Pancreas (tissue), 10 donors: Measurements from ENCODE around the gene HSD17B3. TPM values are rescaled to one million over a fixed set of nuclear protein-coding genes. Genes with fewer than 3 reads are reported as not detected.

Experiments used
- ATAC-seq, 4 donors: fragments of 200-7000 bp; cut with Tn5 transposase; one replicate each; pipeline versions ENCODE4 v1.8.0 to v1.9.1; 2020; ENCODE audit warnings: mild to moderate bottlenecking in 4 of 4, moderate library complexity in 4 of 4
- DNase-seq, 6 donors: peaks; one replicate each; pipeline ENCODE4 v3.0.0-alpha.2; 2020
- FAIRE-seq: peaks from 2 replicates; lab custom pipeline; 2012; peaks lifted over from hg19 to GRCh38; lab: Jason Lieb, UNC
- H3K27ac ChIP-seq, 4 donors: fragments of 200-600 bp; sonication (generic); 1 replicate in 3 of 4; 2 replicates in 1 of 4; pipeline versions ENCODE4 v1.5.0 to v1.8.0; 2020
- H3K27me3 ChIP-seq, 4 donors: fragments of 200-600 bp; one replicate each; pipeline ENCODE4 v1.8.0; 2021
- H3K36me3 ChIP-seq, 3 donors: fragments of 200-600 bp; sonication (generic) in 1 of 3; one replicate each; pipeline versions ENCODE4 v1.5.0 to v1.8.0; 2020 to 2021
- H3K4me1 ChIP-seq, 3 donors: fragments of 200-600 bp; one replicate each; pipeline ENCODE4 v1.8.0; 2021
- H3K4me3 ChIP-seq, 4 donors: fragments of 200-600 bp; sonication (generic) in 2 of 4; one replicate each; pipeline versions ENCODE4 v1.5.0 to v1.8.0; 2020 to 2021
- H3K9me3 ChIP-seq, 4 donors: fragments of 200-600 bp; one replicate each; pipeline ENCODE4 v1.8.0; 2021
- CTCF ChIP-seq, 4 donors: fragments of 200-600 bp; sonication (generic) in 3 of 4; IDR thresholded peaks; one replicate each; pipeline versions ENCODE4 v1.5.0 to v1.8.0; 2021; ENCODE audit warnings: antibody characterized with exemption in 4 of 4
- WGBS, 2 donors: extraction: QIAGEN DNeasy Blood & Tissue Kit; methylation state at CpG; one replicate each; pipeline ENCODE4 v1.1.7; 2013; 5-methylcytosine and 5-hydroxymethylcytosine counted together
- intact Hi-C, 3 donors: fragments of 100-400 bp; cut with DNase I; formaldehyde crosslinking; loops; one replicate each; pipeline versions ENCODE4 v1.11.1 to v1.14.2; 2022
- polyA plus RNA-seq, 2 donors: library from polyadenylated mRNA; stranded (reverse); fragments of 200-250 nt; gene quantifications; one replicate each; pipeline ENCODE4 v1.2.3, GENCODE V29; 2013
- total RNA-seq, 6 donors: library from RNA; stranded (reverse); fragmentation: NEBNext Ultra II Directional in 4 of 6; extraction: Animal tissue kit (Norgen Biotek cat#: 25700) in 4 of 6; gene quantifications; one replicate each; pipeline versions ENCODE4 v1.2.1 to v1.2.4, GENCODE V29; 2021 to 2023
- donor health status: healthy with polysubstance abuse.
- donor health status: DM: no; HTN: no; CAD: no; lungs with moderate emphysema.
- donor health status: DM: no; HTN: no; CAD: no.
- donor health status: control.
- donor health status: control.
- donor health status: Bipolar disorder and iron deficiency.
- donor health status: DM: yes; HTN: yes; CAD: no.
- donor health status: DM: no; HTN: no; CAD: no.
- donor health status: DM: no; HTN: no; CAD: no.
- donor health status: DM: yes; HTN: yes; CAD: no.

Gene HSD17B3
- total and polyA plus RNA-seq, 8 donors, result 0.92 to 35.7 (median 1.7) TPM; not detected in 1

GRCh38 chr9:96199006-96199405 is 103.0 kb downstream of the HSD17B3 start:
- Histone ChIP-seq H3K27ac (no peak overlapping the region), H3K36me3 (no peaks in the 10 kb centered on the region), H3K9me3 (no peaks in the 10 kb centered on the region), H3K27me3 (no peaks in the 10 kb centered on the region), H3K4me1 (no peaks in the 10 kb centered on the region), H3K4me3 (no peak overlapping the region)
- intact Hi-C loops, result no loop called here
- WGBS, 2 donors, result 67 to 78% methylated on average over 5 of the region's 5 CpGs
- ATAC-seq (no peak), DNase-seq (no peak), FAIRE-seq (no peak)
- no peak for TF ChIP-seq CTCF (IDR thresholded peaks at IDR 0.05)

GRCh38 chr9:96195541-96195940 is 106.4 kb downstream of the HSD17B3 start:
- FAIRE-seq, result no peak
- no peak for ATAC-seq

GRCh38 chr9:96193236-96193755 is 108.7 kb downstream of the HSD17B3 start:
- 68 to 78% methylated on average over 5 of the region's 5 CpGs for WGBS, 2 donors
- Histone ChIP-seq H3K27ac (no peak overlapping the region), H3K4me3 (no peak overlapping the region), H3K9me3 (no peaks in the 10 kb centered on the region), H3K27me3 (no peaks in the 10 kb centered on the region), H3K36me3 (no peaks in the 10 kb centered on the region), H3K4me1 (no peaks in the 10 kb centered on the region)
- intact Hi-C loops, result no loop called here
- FAIRE-seq (no peak), DNase-seq (no peak), ATAC-seq (no peak)
- no peak for TF ChIP-seq CTCF (IDR thresholded peaks at IDR 0.05)

More at GRCh38 chr9:96195541-96195940, 106.4 kb downstream of the HSD17B3 start:
- H3K4me1 ChIP-seq, result no peaks in the 10 kb centered on the region
- H3K9me3 ChIP-seq, result no peaks in the 10 kb centered on the region
- intact Hi-C loops, result no loop called here
- no peak for TF ChIP-seq CTCF (IDR thresholded peaks at IDR 0.05)
- H3K36me3 ChIP-seq, result no peaks in the 10 kb centered on the region
- no peak overlapping the region for H3K27ac ChIP-seq
- DNase-seq, result no peak
- 71 to 89% methylated on average over 3 of the region's 3 CpGs for WGBS, 2 donors
- no peaks in the 10 kb centered on the region for H3K27me3 ChIP-seq
- no peak overlapping the region for H3K4me3 ChIP-seq

DNA sequence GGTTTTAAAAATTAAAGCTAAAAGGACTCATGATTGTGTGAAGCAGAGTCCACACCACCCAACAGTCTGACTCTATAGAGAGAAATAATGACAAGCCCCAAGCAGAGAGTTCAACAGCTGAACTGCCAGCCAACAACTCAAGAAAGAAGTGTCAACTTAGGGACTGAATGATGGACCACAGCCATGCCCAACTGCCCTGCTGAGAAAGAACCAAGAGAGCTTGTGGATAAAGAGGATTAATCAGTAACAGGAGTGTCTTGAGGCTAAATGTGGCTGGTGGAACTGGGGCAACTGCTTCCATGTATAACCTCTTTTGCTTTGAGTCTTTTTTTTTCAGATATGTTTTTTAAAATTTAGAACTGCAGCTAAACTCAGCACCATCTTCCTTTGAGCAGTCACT is 109.3 kb downstream of the HSD17B3 start:
- ATAC-seq, result no peak
- no peak for FAIRE-seq

More for the DNA sequence above, 109.3 kb downstream of the HSD17B3 start:
- no peak for TF ChIP-seq CTCF (IDR thresholded peaks at IDR 0.05)
- H3K4me1 ChIP-seq, result no peaks in the 10 kb centered on the region
- H3K4me3 ChIP-seq, result no peak overlapping the region
- no peaks in the 10 kb centered on the region for H3K36me3 ChIP-seq
- DNase-seq, result no peak
- intact Hi-C loops, result no loop called here
- H3K27ac ChIP-seq, result no peak overlapping the region
- H3K27me3 ChIP-seq, result no peaks in the 10 kb centered on the region
- H3K9me3 ChIP-seq, result no peaks in the 10 kb centered on the region
